IMR-90 (cell line): ENCODE data around the gene ASTN2. TPM values are rescaled to one million over a fixed set of nuclear protein-coding genes. Genes with fewer than 3 reads are reported as not detected.

Experiments used
- ATAC-seq: fragments of 200-7000 bp; cut with Tn5 transposase; 2 replicates; pipeline ENCODE4 v1.9.1; 2020; ENCODE audit warnings: low read depth, mild to moderate bottlenecking, moderate library complexity
- BruUV-seq: library from RNA; stranded (reverse); fragments of 400-500 nt; replicated peaks from 2 replicates; lab custom pipeline; 2021; lab: Mats Ljungman, UMichigan
- CTCF ChIA-PET: fragments of 300-600 bp; formaldehyde crosslinking; extraction: SDS; loops from one replicate; lab custom pipeline; 2021; ENCODE audit warnings: antibody characterized with exemption; lab: Yijun Ruan, JAX
- POLR2A ChIA-PET: fragments of 300-600 bp; sonication (Branson Sonifier 250); formaldehyde crosslinking; loops from one replicate; lab custom pipeline; 2022; ENCODE audit warnings: antibody characterized with exemption; ENCODE audit not compliant: unreplicated experiment; lab: Charles Lee
- DNase-seq: peaks from one replicate; pipeline ENCODE4 v3.0.0; 2013
- H2AFZ ChIP-seq: replicated peaks from 2 replicates; pipeline ENCODE3; 2013; ENCODE audit warnings: low read length, mild to moderate bottlenecking; ENCODE audit not compliant: poor library complexity
- H2AK5ac ChIP-seq: 2 replicates; pipeline ENCODE4 v1.6.1; 2013; ENCODE audit warnings: low read depth, low read length, inconsistent platforms
- H2AK9ac ChIP-seq: replicated peaks from 2 replicates; pipeline ENCODE3; 2013; ENCODE audit warnings: mild to moderate bottlenecking, low read depth, low read length, moderate library complexity; ENCODE audit not compliant: poor library complexity
- H2BK120ac ChIP-seq: 2 replicates; pipeline ENCODE4 v1.6.1; 2013; ENCODE audit warnings: low read depth, low read length, inconsistent platforms
- H2BK15ac ChIP-seq: 3 replicates; pipeline ENCODE4 v1.6.1; 2013; ENCODE audit warnings: low read depth, low read length, inconsistent platforms
- H2BK20ac ChIP-seq: 2 replicates; pipeline ENCODE4 v1.6.1; 2013; ENCODE audit warnings: low read depth, mild to moderate bottlenecking, inconsistent platforms, low read length, moderate library complexity
- H2BK5ac ChIP-seq: 2 replicates; pipeline ENCODE4 v1.6.1; 2013; ENCODE audit warnings: mild to moderate bottlenecking, low read depth, low read length, inconsistent platforms; ENCODE audit not compliant: poor library complexity, severe bottlenecking
- H3K14ac ChIP-seq: replicated peaks from 2 replicates; pipeline ENCODE4 v1.6.1; 2013; ENCODE audit warnings: low read depth, low read length, inconsistent platforms
- H3K18ac ChIP-seq: 2 replicates; pipeline ENCODE4 v1.6.1; 2013; ENCODE audit warnings: low read depth, low read length, control low read depth
- H3K23ac ChIP-seq: 2 replicates; pipeline ENCODE4 v1.6.1; 2013; ENCODE audit warnings: low read depth, low read length, inconsistent platforms
- H3K27ac ChIP-seq: 2 replicates; pipeline ENCODE4 v1.5.1; 2013; ENCODE audit warnings: mild to moderate bottlenecking, control low read depth, low read length; ENCODE audit not compliant: insufficient read depth
- H3K27me3 ChIP-seq: 2 replicates; pipeline ENCODE4 v1.6.1; 2013; ENCODE audit warnings: low read length; ENCODE audit not compliant: control insufficient read depth, insufficient read depth
- H3K36me3 ChIP-seq: 2 replicates; pipeline ENCODE4 v1.6.1; 2013; ENCODE audit warnings: low read length, mixed read lengths; ENCODE audit not compliant: control insufficient read depth, insufficient read depth
- H3K4ac ChIP-seq: 2 replicates; pipeline ENCODE4 v1.6.1; 2013; ENCODE audit warnings: low read depth, low read length, inconsistent platforms
- H3K4me1 ChIP-seq: 2 replicates; pipeline ENCODE4 v1.6.1; 2013; ENCODE audit warnings: low read length, mixed read lengths; ENCODE audit not compliant: control insufficient read depth, insufficient read depth
- H3K4me2 ChIP-seq: 2 replicates; pipeline ENCODE4 v1.6.1; 2013; ENCODE audit warnings: low read depth, mild to moderate bottlenecking, control low read depth, low read length, moderate library complexity
- H3K4me3 ChIP-seq: 2 replicates; pipeline ENCODE4 v1.5.1; 2013; ENCODE audit warnings: low read depth, mild to moderate bottlenecking, control low read depth, low read length, moderate library complexity; ENCODE audit not compliant: insufficient read depth
- H3K56ac ChIP-seq: 2 replicates; pipeline ENCODE4 v1.6.1; 2013; ENCODE audit warnings: low read length, inconsistent platforms; ENCODE audit not compliant: insufficient read depth; ENCODE audit errors: extremely low read depth
- H3K79me1 ChIP-seq, 2 experiments: 2 replicates each; pipeline ENCODE4 v1.6.1; 2013; ENCODE audit warnings: low read length in 2 of 2, inconsistent platforms in 1 of 2, low read depth in 1 of 2
- H3K9ac ChIP-seq: 2 replicates; pipeline ENCODE4 v1.6.1; 2013; ENCODE audit warnings: low read depth, low read length, control low read depth
- H3K9me1 ChIP-seq: 2 replicates; pipeline ENCODE4 v1.6.1; 2013; ENCODE audit warnings: low read length, inconsistent platforms; ENCODE audit not compliant: insufficient read depth
- H3K9me3 ChIP-seq: 2 replicates; pipeline ENCODE4 v1.6.1; 2013; ENCODE audit warnings: low read length; ENCODE audit not compliant: control insufficient read depth, insufficient read depth
- H4K20me1 ChIP-seq: 2 replicates; pipeline ENCODE4 v1.6.1; 2013; ENCODE audit warnings: low read length, inconsistent platforms; ENCODE audit not compliant: insufficient read depth
- H4K5ac ChIP-seq: 2 replicates; pipeline ENCODE4 v1.6.1; 2013; ENCODE audit warnings: mild to moderate bottlenecking, low read depth, low read length, control low read depth
- H4K8ac ChIP-seq, 2 experiments: 2 replicates each; pipeline ENCODE4 v1.6.1; 2013; ENCODE audit warnings: low read depth in 2 of 2, low read length in 2 of 2, control low read depth in 1 of 2, inconsistent platforms in 1 of 2
- H4K91ac ChIP-seq: 2 replicates; pipeline ENCODE4 v1.6.1; 2013; ENCODE audit warnings: low read depth, low read length, inconsistent platforms; ENCODE audit not compliant: insufficient read depth
- CEBPB ChIP-seq: IDR thresholded peaks from 2 replicates; pipeline ENCODE4 v1.6.1; 2012; ENCODE audit warnings: low read depth, low read length, improper control_type of control experiment
- FOS ChIP-seq: fragments of 150-350 bp; IDR thresholded peaks from 2 replicates; pipeline ENCODE4 v1.6.1; 2016; ENCODE audit warnings: low read depth, low read length
- MAFK ChIP-seq: IDR thresholded peaks from 2 replicates; pipeline ENCODE4 v1.6.1; 2012; ENCODE audit warnings: low read depth, low read length, improper control_type of control experiment
- MAZ ChIP-seq: IDR thresholded peaks from 2 replicates; pipeline ENCODE4 v1.6.1; 2012; ENCODE audit warnings: low read depth, mild to moderate bottlenecking, low read length, improper control_type of control experiment, moderate library complexity, borderline replicate concordance
- NFE2L2 ChIP-seq: fragments of 150-350 bp; IDR thresholded peaks from 2 replicates; pipeline ENCODE4 v1.6.1; 2016; ENCODE audit warnings: low read depth, mild to moderate bottlenecking, low read length
- WGBS, 2 experiments: methylation state at CpG; one replicate each; pipeline versions ENCODE4 v1.1.5 to v1.1.7; 2013; ENCODE audit warnings: missing lambda C conversion rate in 2 of 2; ENCODE audit not compliant: insufficient read length in 1 of 2; ENCODE audit errors: extremely low coverage in 2 of 2; 5-methylcytosine and 5-hydroxymethylcytosine counted together
- dilution Hi-C: fragments of 300-500 bp; cut with HindIII; formaldehyde crosslinking; loops from one replicate; pipeline ENCODE4 v1.14.3; 2018; ENCODE audit warnings: low sequenced_read_pairs; ENCODE audit not compliant: unreplicated experiment
- in situ Hi-C: fragments of 300-500 bp; cut with MboI; formaldehyde crosslinking; loops from 3 replicates; pipeline ENCODE4 v1.14.3; 2019; ENCODE audit warnings: low sequenced_read_pairs, inconsistent platforms, mixed read lengths
- intact Hi-C: fragments of 100-400 bp; cut with micrococcal nuclease; formaldehyde crosslinking; loops from 2 replicates; pipeline ENCODE4 v1.10.0; 2022
- polyA plus RNA-seq, 3 experiments: library from polyadenylated mRNA; depleted of rRNA; stranded (reverse); fragments of >200 nt; gene quantifications; 2 replicates each; pipeline ENCODE4 v1.2.3, GENCODE V29; 2012; ENCODE audit warnings: low replicate concordance in 1 of 3
- total RNA-seq: library from RNA; depleted of rRNA; stranded (reverse); fragments of >200 nt; gene quantifications from 2 replicates; pipeline ENCODE4 v1.2.3, GENCODE V29; 2012
- TF ChIP-seq, protein P1 (sequence below): fragments of 150-350 bp; IDR thresholded peaks from 2 replicates; pipeline ENCODE4 v1.6.1; 2017; ENCODE audit warnings: mild to moderate bottlenecking, antibody characterized with exemption, low read length, low read depth

The ASTN2 gene
- total and polyA plus RNA-seq, 2 of the 4 experiments (the other 2 are of a cell fraction): 3.8 to 6.8 TPM

DNA sequence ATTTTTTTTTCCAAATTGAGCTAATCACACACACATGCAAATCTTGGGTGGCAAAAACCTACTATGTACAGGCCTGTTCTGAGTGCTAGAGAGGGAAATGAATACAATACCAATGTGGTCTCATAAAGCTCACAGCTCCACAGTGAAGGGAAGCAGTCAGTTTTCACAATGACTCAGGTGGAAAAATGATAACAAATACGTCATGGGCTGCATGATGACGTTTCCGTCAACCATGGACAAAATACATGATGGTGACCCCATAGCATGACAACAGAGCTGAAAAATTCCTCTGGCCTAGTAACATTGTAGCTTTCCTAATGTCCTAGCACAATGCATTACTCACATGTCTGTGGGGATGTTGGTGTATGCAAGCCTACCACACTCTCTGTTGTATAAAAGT lies 475.2 kb downstream of the ASTN2 start:
- H2AK9ac ChIP-seq: no peak overlapping the region
- dilution Hi-C loops: no loop called here
- H3K4me3 ChIP-seq: no peak overlapping the region
- no peak overlapping the region for H3K27ac ChIP-seq
- no peak overlapping the region for H4K91ac ChIP-seq
- no peaks in the 10 kb centered on the region for H3K27me3 ChIP-seq
- 7% methylated on average over 3 of the region's 3 CpGs; no CpG with 5 or more reads in 1 of the 2 experiments for WGBS, 2 experiments
- H3K4me2 ChIP-seq: no peak overlapping the region
- TF ChIP-seq MAFK (no peak), MAZ (no peak), NFE2L2 (peak; percentile 53; the same call in 1 of the 2 replicates), CEBPB (peak; percentile 55; the same call in 1 of the 2 replicates), FOS (no peak)
- TF ChIP-seq, protein P1, sequence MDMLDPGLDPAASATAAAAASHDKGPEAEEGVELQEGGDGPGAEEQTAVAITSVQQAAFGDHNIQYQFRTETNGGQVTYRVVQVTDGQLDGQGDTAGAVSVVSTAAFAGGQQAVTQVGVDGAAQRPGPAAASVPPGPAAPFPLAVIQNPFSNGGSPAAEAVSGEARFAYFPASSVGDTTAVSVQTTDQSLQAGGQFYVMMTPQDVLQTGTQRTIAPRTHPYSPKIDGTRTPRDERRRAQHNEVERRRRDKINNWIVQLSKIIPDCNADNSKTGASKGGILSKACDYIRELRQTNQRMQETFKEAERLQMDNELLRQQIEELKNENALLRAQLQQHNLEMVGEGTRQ: no peak
- no peak overlapping the region for H3K56ac ChIP-seq
- POLR2A ChIA-PET: no interaction called here
- H3K9me1 ChIP-seq: peaks cover 2% of the 10 kb centered on the region; the same call in 1 of the 2 replicates
- H3K79me1 ChIP-seq: no peaks in the 10 kb centered on the region
- H3K9me3 ChIP-seq: no peaks in the 10 kb centered on the region
- CTCF ChIA-PET: interaction anchor here (0.6 kb wide), 1 partner anchor 49 kb away, joined by 3 read pairs; no protein-coding TSS in a partner anchor
- H4K5ac ChIP-seq: no peak overlapping the region
- H2AK5ac ChIP-seq: no peak overlapping the region
- intact Hi-C loops: no loop called here
- no peak for ATAC-seq
- H2AFZ ChIP-seq: no peak overlapping the region
- H3K4ac ChIP-seq: 0 out of 2 replicates have a peak overlapping the region, but pooled peaks have one; percentile 19
- H2BK5ac ChIP-seq: peak overlapping the region; percentile 38
- peaks cover 2% of the 10 kb centered on the region; the same call in 1 of the 2 replicates for H3K4me1 ChIP-seq
- H4K8ac ChIP-seq: no peak overlapping the region
- in situ Hi-C loops: no loop called here
- no peak overlapping the region for H3K9ac ChIP-seq
- no peak overlapping the region for H3K14ac ChIP-seq
- no peaks in the 10 kb centered on the region for H3K36me3 ChIP-seq
- no peak overlapping the region for H3K23ac ChIP-seq
- DNase-seq: peak; percentile 89
- H2BK15ac ChIP-seq: no peak overlapping the region
- H4K20me1 ChIP-seq: no peaks in the 10 kb centered on the region
- H3K18ac ChIP-seq: no peak overlapping the region
- H2BK120ac ChIP-seq: no peak overlapping the region
- no peak overlapping the region for H2BK20ac ChIP-seq
- BruUV-seq: no TSS peak
